ENCODE results near the gene GMDS.

The GMDS gene

DNA sequence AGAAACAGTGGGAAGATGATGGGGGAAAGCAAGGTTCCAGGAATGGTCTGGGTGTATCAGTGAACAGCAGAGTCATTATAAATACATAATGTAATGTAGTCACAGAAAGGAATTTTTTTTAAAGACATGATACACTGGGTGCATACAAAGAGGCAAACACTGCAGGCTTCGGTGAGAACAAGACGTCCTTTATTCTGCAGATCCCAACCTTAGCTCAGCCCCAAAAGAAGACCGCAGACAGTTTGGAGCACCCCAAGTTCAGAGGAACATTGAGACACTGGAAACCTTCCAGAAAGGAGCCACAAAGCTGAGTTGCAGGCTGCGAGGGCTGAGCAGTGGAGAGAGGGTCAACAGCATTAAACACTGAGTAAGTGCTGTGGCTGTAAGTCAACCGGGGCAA, 666.3 kb downstream of the GMDS start:
- ATAC-seq = no peak
- TF ChIP-seq CSDC2 (CRISPR knock-in tag; IDR thresholded peaks at IDR 0.05) = no peak
- TF ChIP-seq ZNF70 (CRISPR knock-in tag; IDR thresholded peaks at IDR 0.05) = no peak
- TF ChIP-seq SNAI2 (CRISPR knock-in tag; IDR thresholded peaks at IDR 0.05) = no peak
- TF ChIP-seq, protein P1, sequence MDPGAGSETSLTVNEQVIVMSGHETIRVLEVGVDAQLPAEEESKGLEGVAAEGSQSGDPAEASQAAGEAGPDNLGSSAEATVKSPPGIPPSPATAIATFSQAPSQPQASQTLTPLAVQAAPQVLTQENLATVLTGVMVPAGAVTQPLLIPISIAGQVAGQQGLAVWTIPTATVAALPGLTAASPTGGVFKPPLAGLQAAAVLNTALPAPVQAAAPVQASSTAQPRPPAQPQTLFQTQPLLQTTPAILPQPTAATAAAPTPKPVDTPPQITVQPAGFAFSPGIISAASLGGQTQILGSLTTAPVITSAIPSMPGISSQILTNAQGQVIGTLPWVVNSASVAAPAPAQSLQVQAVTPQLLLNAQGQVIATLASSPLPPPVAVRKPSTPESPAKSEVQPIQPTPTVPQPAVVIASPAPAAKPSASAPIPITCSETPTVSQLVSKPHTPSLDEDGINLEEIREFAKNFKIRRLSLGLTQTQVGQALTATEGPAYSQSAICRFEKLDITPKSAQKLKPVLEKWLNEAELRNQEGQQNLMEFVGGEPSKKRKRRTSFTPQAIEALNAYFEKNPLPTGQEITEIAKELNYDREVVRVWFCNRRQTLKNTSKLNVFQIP (CRISPR knock-in tag; IDR thresholded peaks at IDR 0.05; ENCODE audit: borderline replicate concordance, low read depth) = no peak
- TF ChIP-seq, protein P2, sequence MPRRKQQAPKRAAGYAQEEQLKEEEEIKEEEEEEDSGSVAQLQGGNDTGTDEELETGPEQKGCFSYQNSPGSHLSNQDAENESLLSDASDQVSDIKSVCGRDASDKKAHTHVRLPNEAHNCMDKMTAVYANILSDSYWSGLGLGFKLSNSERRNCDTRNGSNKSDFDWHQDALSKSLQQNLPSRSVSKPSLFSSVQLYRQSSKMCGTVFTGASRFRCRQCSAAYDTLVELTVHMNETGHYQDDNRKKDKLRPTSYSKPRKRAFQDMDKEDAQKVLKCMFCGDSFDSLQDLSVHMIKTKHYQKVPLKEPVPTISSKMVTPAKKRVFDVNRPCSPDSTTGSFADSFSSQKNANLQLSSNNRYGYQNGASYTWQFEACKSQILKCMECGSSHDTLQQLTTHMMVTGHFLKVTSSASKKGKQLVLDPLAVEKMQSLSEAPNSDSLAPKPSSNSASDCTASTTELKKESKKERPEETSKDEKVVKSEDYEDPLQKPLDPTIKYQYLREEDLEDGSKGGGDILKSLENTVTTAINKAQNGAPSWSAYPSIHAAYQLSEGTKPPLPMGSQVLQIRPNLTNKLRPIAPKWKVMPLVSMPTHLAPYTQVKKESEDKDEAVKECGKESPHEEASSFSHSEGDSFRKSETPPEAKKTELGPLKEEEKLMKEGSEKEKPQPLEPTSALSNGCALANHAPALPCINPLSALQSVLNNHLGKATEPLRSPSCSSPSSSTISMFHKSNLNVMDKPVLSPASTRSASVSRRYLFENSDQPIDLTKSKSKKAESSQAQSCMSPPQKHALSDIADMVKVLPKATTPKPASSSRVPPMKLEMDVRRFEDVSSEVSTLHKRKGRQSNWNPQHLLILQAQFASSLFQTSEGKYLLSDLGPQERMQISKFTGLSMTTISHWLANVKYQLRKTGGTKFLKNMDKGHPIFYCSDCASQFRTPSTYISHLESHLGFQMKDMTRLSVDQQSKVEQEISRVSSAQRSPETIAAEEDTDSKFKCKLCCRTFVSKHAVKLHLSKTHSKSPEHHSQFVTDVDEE (CRISPR knock-in tag; IDR thresholded peaks at IDR 0.05) = no peak
- TF ChIP-seq ISL1 (CRISPR knock-in tag; IDR thresholded peaks at IDR 0.05) = no peak
- TF ChIP-seq, protein P3, sequence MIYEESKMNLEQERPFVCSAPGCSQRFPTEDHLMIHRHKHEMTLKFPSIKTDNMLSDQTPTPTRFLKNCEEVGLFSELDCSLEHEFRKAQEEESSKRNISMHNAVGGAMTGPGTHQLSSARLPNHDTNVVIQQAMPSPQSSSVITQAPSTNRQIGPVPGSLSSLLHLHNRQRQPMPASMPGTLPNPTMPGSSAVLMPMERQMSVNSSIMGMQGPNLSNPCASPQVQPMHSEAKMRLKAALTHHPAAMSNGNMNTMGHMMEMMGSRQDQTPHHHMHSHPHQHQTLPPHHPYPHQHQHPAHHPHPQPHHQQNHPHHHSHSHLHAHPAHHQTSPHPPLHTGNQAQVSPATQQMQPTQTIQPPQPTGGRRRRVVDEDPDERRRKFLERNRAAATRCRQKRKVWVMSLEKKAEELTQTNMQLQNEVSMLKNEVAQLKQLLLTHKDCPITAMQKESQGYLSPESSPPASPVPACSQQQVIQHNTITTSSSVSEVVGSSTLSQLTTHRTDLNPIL (CRISPR knock-in tag; IDR thresholded peaks at IDR 0.05; ENCODE audit: low read depth) = no peak
- TF ChIP-seq TOX (CRISPR knock-in tag; IDR thresholded peaks at IDR 0.05; ENCODE audit: borderline replicate concordance) = no peak
- TF ChIP-seq OSR1 (CRISPR knock-in tag; IDR thresholded peaks at IDR 0.05) = no peak
- TF ChIP-seq TCF4 (CRISPR knock-in tag; IDR thresholded peaks at IDR 0.05; ENCODE audit: borderline replicate concordance) = no peak
- TF ChIP-seq RARB (CRISPR knock-in tag; IDR thresholded peaks at IDR 0.05) = no peak
- TF ChIP-seq, protein P4, sequence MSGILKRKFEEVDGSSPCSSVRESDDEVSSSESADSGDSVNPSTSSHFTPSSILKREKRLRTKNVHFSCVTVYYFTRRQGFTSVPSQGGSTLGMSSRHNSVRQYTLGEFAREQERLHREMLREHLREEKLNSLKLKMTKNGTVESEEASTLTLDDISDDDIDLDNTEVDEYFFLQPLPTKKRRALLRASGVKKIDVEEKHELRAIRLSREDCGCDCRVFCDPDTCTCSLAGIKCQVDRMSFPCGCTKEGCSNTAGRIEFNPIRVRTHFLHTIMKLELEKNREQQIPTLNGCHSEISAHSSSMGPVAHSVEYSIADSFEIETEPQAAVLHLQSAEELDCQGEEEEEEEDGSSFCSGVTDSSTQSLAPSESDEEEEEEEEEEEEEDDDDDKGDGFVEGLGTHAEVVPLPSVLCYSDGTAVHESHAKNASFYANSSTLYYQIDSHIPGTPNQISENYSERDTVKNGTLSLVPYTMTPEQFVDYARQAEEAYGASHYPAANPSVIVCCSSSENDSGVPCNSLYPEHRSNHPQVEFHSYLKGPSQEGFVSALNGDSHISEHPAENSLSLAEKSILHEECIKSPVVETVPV (CRISPR knock-in tag; IDR thresholded peaks at IDR 0.05) = no peak
- TF ChIP-seq, protein P5, sequence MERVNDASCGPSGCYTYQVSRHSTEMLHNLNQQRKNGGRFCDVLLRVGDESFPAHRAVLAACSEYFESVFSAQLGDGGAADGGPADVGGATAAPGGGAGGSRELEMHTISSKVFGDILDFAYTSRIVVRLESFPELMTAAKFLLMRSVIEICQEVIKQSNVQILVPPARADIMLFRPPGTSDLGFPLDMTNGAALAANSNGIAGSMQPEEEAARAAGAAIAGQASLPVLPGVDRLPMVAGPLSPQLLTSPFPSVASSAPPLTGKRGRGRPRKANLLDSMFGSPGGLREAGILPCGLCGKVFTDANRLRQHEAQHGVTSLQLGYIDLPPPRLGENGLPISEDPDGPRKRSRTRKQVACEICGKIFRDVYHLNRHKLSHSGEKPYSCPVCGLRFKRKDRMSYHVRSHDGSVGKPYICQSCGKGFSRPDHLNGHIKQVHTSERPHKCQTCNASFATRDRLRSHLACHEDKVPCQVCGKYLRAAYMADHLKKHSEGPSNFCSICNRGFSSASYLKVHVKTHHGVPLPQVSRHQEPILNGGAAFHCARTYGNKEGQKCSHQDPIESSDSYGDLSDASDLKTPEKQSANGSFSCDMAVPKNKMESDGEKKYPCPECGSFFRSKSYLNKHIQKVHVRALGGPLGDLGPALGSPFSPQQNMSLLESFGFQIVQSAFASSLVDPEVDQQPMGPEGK (CRISPR knock-in tag; IDR thresholded peaks at IDR 0.05; ENCODE audit: borderline replicate concordance) = no peak
- no peak for TF ChIP-seq ESRRG (CRISPR knock-in tag; IDR thresholded peaks at IDR 0.05)
- TF ChIP-seq GLIS3 (CRISPR knock-in tag; IDR thresholded peaks at IDR 0.05) = no peak
- TF ChIP-seq BACH2 (CRISPR knock-in tag; IDR thresholded peaks at IDR 0.05; ENCODE audit: borderline replicate concordance) = no peak
- TF ChIP-seq ARNTL (CRISPR knock-in tag; IDR thresholded peaks at IDR 0.05; ENCODE audit: borderline replicate concordance, low read depth) = no peak
- TF ChIP-seq PPARA (CRISPR knock-in tag; IDR thresholded peaks at IDR 0.05; ENCODE audit: borderline replicate concordance) = no peak
- no peak for TF ChIP-seq ZFP30 (CRISPR knock-in tag; IDR thresholded peaks at IDR 0.05)

DNA sequence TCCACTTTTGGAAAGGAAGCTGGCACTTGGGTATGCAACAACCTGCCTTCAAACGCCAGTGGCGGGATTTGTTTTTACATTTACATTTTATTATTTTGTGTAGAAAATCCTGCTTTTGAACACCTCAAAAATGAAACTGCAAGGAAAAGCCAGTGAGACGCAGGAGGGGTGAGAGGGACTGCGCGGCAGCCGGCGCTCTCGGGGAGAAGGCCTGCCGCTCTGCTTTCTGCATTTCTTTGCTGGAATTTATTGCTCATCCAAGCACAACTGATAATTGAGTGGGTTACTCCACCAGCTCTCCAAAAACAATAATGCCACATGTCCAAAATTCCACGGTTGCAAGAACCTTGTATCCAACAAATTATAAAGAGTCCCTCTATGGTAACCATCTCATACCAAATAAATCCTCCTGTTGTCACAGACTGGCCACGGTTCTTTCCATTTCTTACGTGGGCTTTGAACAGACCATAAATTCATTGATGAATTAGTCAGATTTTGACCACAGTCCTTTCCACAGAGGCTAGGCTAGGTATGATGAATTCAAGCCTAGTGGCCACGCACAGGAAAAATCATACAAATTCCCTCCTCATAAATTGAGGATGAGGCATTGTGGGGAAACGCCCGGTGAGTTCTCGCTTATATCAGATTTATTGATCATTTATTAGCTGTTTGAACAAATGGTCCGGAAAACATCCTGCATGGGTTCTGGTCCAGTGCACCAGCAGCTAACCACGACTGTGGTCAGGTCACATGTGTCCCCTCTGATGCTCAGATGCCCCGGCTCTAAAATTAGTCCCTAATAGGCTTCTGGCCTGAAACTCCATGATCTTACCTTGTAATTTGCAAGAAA, 667.3 kb downstream of the GMDS start:
- no peak for ATAC-seq

More for the DNA sequence above, 667.3 kb downstream of the GMDS start:
- TF ChIP-seq ZNF8 (CRISPR knock-in tag; IDR thresholded peaks at IDR 0.05) (no peak), RARB (CRISPR knock-in tag; IDR thresholded peaks at IDR 0.05) (no peak), PPARA (CRISPR knock-in tag; IDR thresholded peaks at IDR 0.05; ENCODE audit: borderline replicate concordance) (no peak), ZNF565 (CRISPR knock-in tag; conservative IDR thresholded peaks at IDR 0.05; ENCODE audit: low read depth) (no peak), OSR1 (CRISPR knock-in tag; IDR thresholded peaks at IDR 0.05) (no peak), ZFP3 (CRISPR knock-in tag; IDR thresholded peaks at IDR 0.05) (no peak), ARNTL (CRISPR knock-in tag; IDR thresholded peaks at IDR 0.05; ENCODE audit: borderline replicate concordance, low read depth) (no peak), CSDC2 (CRISPR knock-in tag; IDR thresholded peaks at IDR 0.05) (no peak)
- TF ChIP-seq, protein P4 (CRISPR knock-in tag; IDR thresholded peaks at IDR 0.05) = no peak

Measured in SK-N-SH treated with all-trans-retinoic acid at 6 μM for 48 hours (cell line).